Measurements from ENCODE around the gene CLSTN2.

Gene CLSTN2

GRCh38 chr3:140097874-140098635 is 163.1 kb downstream of the CLSTN2 start:
- CTCF ChIA-PET, result interaction anchor here (0.7 to 1.3 kb wide), 3 partner anchors 8 to 16 kb away, joined by 3 read pairs; no protein-coding TSS in a partner anchor
- POLR2A ChIA-PET, result no interaction called here
- DNase-seq (ENCODE audit: extremely low spot score), result no peak
- TF ChIP-seq CTCF (IDR thresholded peaks at IDR 0.05; ENCODE audit: control extremely low read depth, extremely low read depth, low read depth, missing control alignments), result no peak

- DNase-seq (ENCODE audit: extremely low spot score), result no peak
- POLR2A ChIA-PET, result no interaction called here
- TF ChIP-seq CTCF (IDR thresholded peaks at IDR 0.05; ENCODE audit: control extremely low read depth, extremely low read depth, low read depth, missing control alignments), result no peak
- CTCF ChIA-PET, result no interaction called here
These were observed 165.5 kb downstream of the CLSTN2 start for GRCh38 chr3:140100479-140100878.

DNA sequence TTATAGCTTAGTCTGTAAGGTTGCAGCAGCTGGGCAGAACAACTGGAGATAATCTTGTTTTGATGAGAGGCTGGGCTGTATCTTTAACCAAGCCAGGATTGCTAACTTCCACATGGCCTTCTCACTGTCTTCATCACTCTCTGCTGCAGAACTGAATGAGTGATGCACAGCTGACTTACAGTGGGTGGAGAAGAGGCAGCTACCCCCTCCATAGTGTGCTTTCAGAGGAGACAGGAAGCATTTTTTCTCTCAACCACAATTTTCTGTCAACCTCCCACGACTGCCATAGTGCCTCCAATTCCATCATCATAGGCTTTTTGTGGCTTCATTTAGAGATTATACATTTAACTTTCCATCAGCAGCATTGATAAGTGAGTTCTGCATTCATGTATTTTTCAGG is 168.2 kb downstream of the CLSTN2 start:
- no peak for DNase-seq (ENCODE audit: extremely low spot score)
- ChIA-PET CTCF (no interaction called here), POLR2A (no interaction called here)
- no peak for TF ChIP-seq CTCF (IDR thresholded peaks at IDR 0.05; ENCODE audit: control extremely low read depth, extremely low read depth, low read depth, missing control alignments)

GRCh38 chr3:140103986-140104645 is 169.1 kb downstream of the CLSTN2 start:
- ChIA-PET CTCF (interaction anchor here (1.2 kb wide), 1 partner anchor 16 kb away, joined by 3 read pairs; no protein-coding TSS in a partner anchor), POLR2A (no interaction called here)
- no peak for DNase-seq (ENCODE audit: extremely low spot score)
- TF ChIP-seq CTCF (IDR thresholded peaks at IDR 0.05; ENCODE audit: control extremely low read depth, extremely low read depth, low read depth, missing control alignments), result no peak

DNA sequence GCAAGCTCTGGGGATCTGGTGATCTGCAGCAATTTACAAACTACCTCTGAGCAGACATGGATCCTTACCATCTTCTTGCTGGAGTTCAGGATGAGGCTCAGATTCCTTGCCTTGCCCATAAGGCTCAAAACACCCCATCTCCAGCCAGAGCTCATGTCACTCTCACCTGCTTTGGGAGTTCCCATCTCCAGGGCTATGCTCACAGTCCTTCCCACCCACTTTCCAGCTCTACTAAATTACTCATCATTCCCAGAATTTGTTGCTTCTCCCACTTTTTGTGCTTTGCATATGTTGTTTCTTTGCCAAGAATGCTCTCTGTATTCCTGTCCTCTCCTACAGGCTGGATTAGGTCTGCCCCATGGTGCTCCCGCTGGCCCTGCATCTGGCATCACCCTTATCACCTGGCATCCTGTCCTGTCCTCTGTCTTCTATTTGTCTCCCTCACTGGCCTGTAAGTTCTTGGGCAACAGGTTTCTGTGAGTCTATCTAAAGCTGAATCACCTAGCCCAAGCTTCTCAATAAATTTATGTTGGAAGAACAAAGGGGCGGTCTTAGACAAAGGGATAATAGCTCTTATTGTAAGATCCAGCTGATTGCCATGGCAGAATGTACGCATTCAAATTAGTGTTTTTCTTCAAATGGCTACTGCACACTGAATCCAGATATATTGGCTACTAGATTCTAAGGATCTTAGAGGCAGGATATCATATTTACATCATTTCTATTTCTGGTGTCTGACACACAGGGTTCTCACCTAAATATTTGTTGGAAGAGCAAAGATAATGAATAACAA is 179.2 kb downstream of the CLSTN2 start:
- TF ChIP-seq CTCF (IDR thresholded peaks at IDR 0.05; ENCODE audit: control extremely low read depth, extremely low read depth, low read depth, missing control alignments), result no peak
- CTCF ChIA-PET, result interaction anchor here (0.9 to 2.0 kb wide), 2 partner anchors 14 to 15 kb away, joined by 3 to 8 read pairs; no protein-coding TSS in a partner anchor
- DNase-seq (ENCODE audit: extremely low spot score), result no peak
- POLR2A ChIA-PET, result no interaction called here

DNA sequence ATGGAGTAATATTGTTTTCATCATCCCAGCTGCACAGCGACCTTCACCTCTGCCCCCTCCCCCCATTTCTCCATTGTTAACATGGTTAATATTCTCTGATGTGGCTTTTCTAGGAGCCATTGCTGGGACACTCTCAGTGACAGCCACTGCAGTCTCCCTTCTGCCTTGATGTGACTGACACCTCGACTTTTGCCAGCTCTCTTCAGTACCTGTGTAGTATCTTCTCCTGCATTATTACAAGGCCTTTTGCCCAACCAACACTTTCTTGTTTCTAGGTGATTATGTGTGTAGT is 179.8 kb downstream of the CLSTN2 start:
- no peak for TF ChIP-seq CTCF (IDR thresholded peaks at IDR 0.05; ENCODE audit: control extremely low read depth, extremely low read depth, low read depth, missing control alignments)
- POLR2A ChIA-PET, result no interaction called here
- no peak for DNase-seq (ENCODE audit: extremely low spot score)
- CTCF ChIA-PET, result interaction anchor here (2.0 kb wide), 1 partner anchor 14 kb away, joined by 8 read pairs; no protein-coding TSS in a partner anchor
